ENCODE measurements around the gene ATL2.
"Not testable (repeated sequence)": the region's sequence is repeated elsewhere in the genome, so short reads cannot be mapped to it uniquely, and the experiment has no call there.

ATL2 gene

DNA sequence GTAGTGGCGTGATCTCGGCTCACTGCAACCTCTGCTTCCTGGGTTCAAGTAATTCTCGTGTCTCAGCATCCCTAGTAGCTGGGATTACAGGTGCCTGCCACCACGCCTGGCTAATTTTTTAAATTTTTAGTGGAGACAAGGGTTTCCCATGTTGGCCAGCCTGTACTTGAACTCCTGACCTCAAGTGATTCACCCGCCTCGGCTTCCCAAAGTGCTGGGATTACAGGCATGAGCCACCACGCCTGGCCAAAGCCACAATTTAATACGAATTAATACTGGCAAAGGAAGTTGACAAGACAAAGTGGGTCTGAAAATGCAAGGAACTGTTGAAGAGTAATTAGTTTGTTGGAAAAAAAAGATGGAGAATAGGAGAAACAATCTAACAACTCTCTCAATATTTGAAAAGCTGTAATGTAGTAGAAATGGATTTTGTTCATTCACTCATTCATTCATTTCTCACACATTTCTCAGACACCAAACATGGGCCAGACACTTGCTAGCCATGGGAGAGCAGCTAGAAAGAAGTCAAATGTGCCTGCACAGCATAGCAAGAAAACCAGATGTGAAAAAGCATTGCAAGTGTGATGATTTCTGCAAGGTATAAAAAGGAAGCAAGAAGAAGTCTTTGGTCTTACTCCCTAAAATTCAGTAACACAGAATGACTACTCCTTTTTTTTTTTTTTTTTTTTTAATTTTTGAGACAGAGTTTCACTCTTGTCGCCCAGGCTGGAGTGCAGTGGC is 39.4 kb upstream of the ATL2 start:
- DNase-seq (ENCODE audit: low read depth), result no peak
- no peak overlapping the region for H3K4me3 ChIP-seq (ENCODE audit: control insufficient read depth, low read depth, low read length)
- TF ChIP-seq, protein P1, sequence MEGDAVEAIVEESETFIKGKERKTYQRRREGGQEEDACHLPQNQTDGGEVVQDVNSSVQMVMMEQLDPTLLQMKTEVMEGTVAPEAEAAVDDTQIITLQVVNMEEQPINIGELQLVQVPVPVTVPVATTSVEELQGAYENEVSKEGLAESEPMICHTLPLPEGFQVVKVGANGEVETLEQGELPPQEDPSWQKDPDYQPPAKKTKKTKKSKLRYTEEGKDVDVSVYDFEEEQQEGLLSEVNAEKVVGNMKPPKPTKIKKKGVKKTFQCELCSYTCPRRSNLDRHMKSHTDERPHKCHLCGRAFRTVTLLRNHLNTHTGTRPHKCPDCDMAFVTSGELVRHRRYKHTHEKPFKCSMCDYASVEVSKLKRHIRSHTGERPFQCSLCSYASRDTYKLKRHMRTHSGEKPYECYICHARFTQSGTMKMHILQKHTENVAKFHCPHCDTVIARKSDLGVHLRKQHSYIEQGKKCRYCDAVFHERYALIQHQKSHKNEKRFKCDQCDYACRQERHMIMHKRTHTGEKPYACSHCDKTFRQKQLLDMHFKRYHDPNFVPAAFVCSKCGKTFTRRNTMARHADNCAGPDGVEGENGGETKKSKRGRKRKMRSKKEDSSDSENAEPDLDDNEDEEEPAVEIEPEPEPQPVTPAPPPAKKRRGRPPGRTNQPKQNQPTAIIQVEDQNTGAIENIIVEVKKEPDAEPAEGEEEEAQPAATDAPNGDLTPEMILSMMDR (conservative IDR thresholded peaks at IDR 0.05; ENCODE audit: control insufficient read depth, insufficient read depth, low read depth, low read length), result no peak

DNA sequence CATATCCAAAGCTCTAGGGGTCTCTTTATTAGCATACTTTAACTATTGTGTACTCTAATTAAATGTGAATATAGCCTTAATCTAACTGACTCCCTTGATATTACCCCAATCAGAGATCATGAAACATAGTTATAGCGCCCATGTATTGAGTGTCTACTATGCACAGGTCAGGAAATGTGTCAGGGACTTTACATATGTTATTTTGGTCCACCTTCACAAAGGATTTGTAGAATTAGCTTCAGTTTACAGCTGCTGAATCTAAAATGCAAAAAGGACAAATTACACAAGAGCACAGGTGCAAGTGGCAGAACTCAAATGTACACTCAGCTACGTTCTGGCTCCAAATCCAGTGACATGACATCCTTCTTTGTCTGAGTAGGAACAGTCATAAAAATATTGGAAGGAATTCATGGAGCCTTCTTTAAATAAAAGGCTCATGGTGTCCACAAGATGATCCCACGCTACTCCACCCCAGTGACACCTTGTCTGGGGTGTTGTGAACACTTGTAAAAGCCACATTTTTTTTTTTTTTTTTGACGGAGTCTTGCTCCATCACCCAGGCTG is 38.7 kb upstream of the ATL2 start:
- H3K4me3 ChIP-seq (ENCODE audit: control insufficient read depth, low read depth, low read length), result no peak overlapping the region
- TF ChIP-seq, protein P1 (conservative IDR thresholded peaks at IDR 0.05; ENCODE audit: control insufficient read depth, insufficient read depth, low read depth, low read length), result no peak
- DNase-seq (ENCODE audit: low read depth), result no peak

DNA sequence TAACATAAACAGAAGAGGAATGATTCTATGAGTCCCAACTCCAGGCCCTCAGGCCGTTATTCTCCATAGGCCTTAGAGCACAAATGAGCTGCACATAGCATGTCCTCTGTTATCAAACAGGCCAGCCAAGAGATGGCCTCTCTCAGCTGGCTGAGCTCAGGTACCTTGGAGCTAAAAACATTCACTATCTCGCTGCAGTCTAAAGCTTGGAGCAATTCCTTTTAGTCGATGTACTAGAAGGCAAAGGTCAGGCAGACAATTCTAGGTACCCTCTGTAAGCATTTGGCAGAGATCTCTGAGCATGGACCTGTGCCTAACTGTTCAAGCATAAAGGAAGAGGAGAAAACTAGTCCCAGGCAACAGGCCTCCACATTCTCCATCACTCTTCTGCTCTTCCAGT is 38.0 kb upstream of the ATL2 start:
- TF ChIP-seq, protein P1 (conservative IDR thresholded peaks at IDR 0.05; ENCODE audit: control insufficient read depth, insufficient read depth, low read depth, low read length), result no peak
- DNase-seq (ENCODE audit: low read depth), result no peak
- no peak overlapping the region for H3K4me3 ChIP-seq (ENCODE audit: control insufficient read depth, low read depth, low read length)

DNA sequence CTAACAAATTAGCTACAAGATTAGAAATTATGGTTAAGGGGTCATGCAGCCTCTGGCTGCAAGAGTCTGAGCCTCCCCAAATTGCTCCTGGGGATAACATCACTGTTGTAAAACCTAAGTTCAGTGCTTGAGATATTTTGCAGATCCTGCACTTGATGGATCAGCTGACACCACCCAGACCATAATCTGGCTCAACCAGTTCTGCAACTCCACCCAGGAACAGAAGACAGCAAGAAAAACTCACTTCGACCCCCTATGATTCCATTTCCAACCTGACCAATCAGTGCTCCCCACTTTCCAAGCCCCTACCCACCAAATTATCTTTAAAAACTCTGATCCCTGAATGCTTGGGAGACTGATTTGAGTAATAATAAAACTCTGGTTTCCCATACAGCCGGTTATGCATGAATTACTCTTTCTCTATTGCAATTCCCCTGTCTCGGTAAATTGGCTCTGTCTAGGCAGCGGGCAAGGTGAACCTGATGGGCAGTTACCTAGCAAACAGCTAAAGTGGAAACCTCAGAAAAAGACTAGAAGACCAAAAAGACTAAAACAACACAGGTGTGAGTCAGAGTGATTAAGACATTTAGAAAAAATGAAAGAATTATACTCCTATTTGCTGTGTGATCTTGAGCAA is 35.3 kb upstream of the ATL2 start:
- DNase-seq (ENCODE audit: low read depth); H3K4me3 ChIP-seq (ENCODE audit: control insufficient read depth, low read depth, low read length): not testable (repeated sequence)

DNA sequence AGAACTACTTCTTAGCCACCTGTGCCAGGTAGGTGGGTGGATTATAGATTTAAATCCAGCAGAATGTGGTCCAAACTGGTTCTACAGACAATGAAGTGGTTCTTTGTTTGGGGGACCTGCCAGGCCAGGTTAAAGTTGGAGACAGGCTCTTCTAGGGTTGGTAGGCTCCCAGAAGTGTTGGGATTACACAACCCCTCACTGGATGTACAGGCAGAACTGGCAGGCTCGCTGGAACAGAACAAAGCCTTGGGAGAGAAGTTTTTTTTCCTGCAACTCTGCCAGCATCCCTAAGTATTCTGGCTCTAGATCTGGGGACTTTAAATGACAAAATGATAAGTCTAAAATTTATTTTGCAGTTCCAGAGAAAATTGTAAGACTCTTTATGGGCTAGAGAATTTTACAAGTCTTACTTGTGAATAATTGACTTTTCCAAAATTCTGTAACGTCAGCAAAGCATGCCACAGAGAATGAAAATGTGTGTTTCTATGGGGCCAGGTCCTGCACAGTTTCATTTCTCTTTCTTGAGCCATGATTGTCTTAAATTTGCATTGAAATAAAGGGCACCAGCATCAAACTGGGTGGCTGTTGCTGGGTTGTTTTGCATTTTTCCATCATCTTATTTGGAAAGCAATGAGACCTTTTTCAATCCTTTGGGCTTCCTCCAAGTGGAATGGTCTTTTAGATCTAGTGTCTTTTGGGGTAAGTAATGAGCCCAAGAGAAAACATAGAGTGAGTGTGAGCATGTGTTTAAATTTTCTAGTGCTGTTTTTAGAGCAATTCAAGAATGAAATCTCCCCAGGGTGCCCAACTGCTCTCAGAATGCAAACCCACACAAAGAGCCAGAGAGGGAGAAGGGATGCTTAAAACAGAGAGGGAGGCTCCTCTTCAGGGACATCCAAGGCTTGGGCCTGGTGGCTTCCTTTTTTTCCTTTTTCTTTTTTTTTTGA is 32.4 kb upstream of the ATL2 start:
- H3K4me3 ChIP-seq (ENCODE audit: control insufficient read depth, low read depth, low read length), result no peak overlapping the region
- no peak for DNase-seq (ENCODE audit: low read depth)
- TF ChIP-seq, protein P1 (conservative IDR thresholded peaks at IDR 0.05; ENCODE audit: control insufficient read depth, insufficient read depth, low read depth, low read length), result no peak

DNA sequence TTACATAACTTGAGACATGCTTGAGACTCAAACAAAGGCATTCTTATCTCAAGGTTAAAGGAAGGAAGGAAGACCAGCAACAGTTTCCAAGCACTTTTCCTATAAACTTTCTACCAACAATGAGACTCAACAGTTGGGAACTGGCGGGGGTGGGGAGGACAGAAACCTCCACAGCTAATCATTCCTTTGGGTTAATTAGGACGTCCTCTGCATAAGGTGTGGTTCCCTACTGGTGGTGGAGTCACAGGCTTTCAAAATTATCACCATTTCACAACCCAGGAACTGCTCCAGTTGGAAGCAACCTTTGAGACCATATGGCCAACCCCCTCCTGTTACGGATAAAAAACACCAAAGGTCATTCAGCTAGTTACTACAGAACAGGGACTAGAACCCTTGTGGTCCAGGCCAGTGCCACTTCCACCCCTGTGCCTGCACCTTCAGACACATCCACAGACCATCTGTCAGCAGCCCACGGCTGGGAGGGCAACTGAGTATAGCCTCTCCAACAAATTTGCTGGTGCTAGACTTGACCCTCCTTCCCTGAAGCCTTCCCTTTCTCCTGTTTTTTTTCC is 30.1 kb upstream of the ATL2 start:
- no peak for DNase-seq (ENCODE audit: low read depth)
- TF ChIP-seq, protein P1 (conservative IDR thresholded peaks at IDR 0.05; ENCODE audit: control insufficient read depth, insufficient read depth, low read depth, low read length), result no peak
- no peak overlapping the region for H3K4me3 ChIP-seq (ENCODE audit: control insufficient read depth, low read depth, low read length)

Data from fibroblast of mammary gland (primary cell).